HG02759 (cell line): ENCODE measurements around the gene LEMD3.
"Not testable (repeated sequence)": the region's sequence is repeated elsewhere in the genome, so short reads cannot be mapped to it uniquely, and the experiment has no call there.

Source experiments
- ATAC-seq: cut with Tn5 transposase; IDR thresholded peaks from one replicate; pipeline ENCODE4 v1.9.1; 2021; ENCODE audit warnings: mild to moderate bottlenecking, moderate library complexity; ENCODE audit not compliant: unreplicated experiment

LEMD3 gene

DNA sequence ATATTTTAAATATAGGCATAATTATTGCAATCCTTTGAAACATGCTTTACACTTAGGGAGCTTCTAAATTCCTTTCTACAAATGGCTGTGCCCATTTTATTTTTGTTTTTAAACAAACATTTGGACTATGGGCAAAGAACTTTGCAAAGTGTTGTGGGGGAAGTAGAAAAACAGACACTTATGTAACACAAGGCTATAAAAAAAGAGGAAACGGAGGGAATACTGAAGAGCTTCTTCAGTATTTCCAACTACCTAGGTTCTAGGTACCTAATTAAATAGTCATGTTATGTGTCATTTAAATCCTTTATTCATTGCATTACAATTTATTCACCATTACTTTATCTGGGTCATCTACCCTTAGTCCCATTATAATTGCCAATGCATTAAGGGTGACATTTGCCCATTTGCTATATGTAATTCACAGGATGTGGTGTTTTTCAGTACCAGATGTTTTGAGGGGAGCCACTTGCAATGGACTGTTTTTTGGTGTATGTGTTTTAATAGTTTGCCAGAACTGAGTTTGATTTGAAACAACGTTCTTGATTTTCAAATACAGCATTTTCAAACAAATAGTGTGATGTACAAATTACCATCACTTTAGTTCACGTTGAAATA, 107.6 kb downstream of the LEMD3 start:
- no peak for ATAC-seq

DNA sequence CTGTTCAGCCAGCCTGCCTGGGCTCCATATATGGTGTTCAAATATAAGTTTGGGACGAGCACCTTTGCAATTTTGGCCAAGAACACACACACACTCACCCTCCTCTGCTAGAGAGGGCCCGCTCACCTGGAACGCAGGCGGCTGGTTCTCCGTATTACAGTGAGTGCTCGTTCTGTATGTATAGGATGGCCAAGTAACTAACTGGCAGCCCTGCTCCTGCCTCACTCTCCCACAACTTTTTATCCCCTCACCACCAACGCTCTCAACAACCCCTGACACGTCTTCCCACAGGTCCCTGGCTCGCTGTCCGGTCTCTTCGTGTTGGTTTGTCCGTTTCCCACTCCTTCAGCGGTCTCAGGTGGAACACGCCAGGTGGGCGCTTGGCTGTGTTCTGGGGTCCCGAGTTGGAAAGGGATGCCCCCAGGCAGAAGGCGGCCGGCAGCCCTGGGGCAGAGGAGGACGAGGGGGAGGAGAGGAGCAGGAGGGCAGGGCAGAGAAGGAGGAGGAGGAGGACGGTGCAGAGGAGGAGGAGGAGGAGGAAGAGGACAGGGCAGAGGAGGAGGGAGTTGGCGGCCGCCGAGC, 108.7 kb downstream of the LEMD3 start:
- ATAC-seq = no peak

- ATAC-seq = peak; percentile 77
Observed at GRCh38 chr12:65278576-65279368, 109.4 kb downstream of the LEMD3 start, which contains the start of gene MSRB3. MSRB3 (plus strand) TSS chr12:65278683; CDS start chr12:65308580, 29,897 bp downstream.

DNA sequence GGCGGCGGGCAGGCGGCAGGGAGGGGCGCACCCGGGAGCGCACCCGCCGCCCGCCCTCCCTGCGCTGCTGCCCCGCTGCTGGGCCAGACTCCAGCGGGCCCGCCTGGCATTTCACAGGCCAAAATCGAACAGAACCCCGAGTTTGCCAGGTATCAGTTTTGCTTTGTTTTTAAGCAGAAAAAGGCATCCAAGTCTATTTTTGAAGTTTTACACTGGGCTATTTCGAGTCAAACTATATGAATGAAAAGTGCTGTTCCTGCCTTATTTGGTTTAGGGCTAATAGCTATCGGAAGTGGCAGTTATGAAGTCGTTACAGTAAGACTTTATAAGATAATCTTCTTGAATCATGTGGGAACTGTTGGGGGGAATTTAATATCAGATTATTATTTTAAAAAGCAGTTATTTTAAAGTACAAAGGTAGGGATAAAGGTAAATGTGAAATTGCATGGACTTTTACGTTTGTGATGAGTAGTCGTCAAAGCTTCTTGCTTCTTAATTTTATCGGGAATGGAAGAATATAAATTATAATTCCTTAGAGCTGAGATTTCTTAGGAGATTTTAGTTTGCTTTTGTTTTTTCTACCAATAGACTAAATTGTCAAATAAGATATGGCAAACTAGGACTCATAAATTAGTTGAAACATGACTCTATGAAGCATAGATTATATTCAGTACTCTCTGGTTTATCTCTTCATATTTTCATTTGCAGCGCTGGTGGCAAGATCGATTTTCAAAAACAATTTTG, 110.2 kb downstream of the LEMD3 start:
- ATAC-seq = no peak

DNA sequence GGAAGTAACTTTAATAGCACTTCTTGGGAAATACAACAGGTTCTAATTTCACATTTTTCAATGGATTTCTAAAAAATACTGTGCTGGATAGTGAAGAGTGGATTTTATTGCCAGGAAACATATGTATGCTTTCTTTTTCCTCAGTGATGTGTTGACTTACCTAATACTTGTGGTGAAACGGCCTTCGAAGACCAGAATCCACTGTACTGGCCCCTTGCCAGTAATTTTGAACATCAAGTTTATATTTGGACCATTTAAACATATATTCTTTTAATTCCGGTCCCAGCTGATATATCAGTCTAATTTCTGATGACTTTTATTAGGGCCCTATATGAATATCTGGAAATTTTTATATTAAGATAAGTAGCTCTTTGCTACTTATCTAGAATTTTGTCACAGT, 110.9 kb downstream of the LEMD3 start:
- no peak for ATAC-seq

DNA sequence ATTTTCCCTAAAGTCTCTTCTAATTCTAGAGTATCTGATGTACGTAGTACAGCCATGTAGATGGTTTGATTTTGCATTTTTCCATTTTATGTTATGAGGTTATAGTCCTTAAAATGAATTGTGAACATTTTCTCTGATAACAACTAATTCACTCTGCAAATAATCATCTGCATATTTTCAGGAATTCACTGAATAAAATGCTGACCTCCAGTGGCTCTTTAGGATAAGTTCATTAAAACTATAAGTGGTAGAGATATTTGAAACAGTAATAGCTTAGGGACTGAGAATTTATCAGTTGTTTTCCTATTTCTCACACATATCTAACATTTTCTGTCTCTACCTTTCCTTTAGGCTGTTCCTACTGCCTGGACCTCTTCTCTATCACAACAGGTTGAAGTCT, 113.5 kb downstream of the LEMD3 start:
- ATAC-seq = no peak

GRCh38 chr12:65285532-65285931, 116.1 kb downstream of the LEMD3 start:
- not testable (repeated sequence) for ATAC-seq

- no peak for ATAC-seq
Observed at GRCh38 chr12:65287426-65287825, 118.0 kb downstream of the LEMD3 start.

DNA sequence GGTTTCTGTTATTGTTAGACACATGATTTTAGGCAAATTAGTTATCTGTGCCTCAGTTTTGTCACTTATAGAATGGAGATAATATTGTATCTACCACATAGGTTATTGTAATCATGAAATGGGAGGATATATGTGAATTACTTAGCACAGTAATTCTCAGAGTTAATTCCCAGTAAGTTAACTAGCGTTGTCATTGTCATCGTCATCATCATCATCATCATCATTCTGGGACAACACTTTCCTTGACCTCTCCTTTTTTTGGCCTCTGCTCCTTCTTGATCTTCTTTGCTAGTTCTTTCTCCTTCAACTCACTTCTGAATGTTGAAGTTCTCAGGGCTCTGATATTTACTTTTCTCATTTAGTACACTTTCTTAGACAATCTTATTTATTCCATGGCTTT, 122.9 kb downstream of the LEMD3 start:
- ATAC-seq = no peak

GRCh38 chr12:65293735-65294134, 124.4 kb downstream of the LEMD3 start:
- no peak for ATAC-seq

- ATAC-seq = no peak
Observed at GRCh38 chr12:65294641-65295262, 125.4 kb downstream of the LEMD3 start.

DNA sequence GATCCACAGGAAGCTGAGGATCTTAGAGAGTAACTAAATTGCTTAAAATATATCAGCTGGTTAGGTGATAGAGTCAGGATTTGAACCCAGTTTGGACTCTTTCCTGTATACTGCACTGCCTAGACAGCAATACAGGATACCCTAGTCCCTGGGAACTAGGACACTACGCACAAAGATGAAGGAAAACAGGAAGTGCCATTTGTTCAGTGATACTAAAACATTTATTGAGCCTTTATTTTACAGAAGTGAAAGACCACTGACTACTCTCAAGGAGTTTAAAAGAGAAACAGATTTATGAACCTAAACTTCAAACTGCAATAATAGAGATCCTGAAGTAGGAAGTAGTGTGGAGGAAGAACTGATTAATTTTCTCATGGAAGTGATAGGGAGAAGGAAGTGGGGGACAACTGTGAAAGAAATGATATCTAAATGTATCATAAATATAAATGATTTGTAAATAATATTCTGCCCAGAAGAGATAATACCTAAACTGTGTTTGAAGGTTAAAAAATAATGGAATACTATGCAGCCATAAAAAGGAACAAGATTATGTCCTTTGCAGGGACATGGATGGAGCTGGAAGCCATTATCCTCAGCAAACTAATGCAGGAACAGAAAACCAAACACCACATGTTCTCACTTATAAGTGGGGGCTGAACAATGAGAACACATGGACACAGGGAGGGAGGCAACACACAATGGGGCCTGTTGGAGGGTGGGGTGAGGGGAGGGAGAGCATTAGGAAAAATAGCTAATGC, 127.3 kb downstream of the LEMD3 start:
- no peak for ATAC-seq
